NCI-H345 treated with DMSO at 0.1 percent for 48 hours (cell line): ENCODE results near the gene VCL.
"Not testable (repeated sequence)": the region's sequence is repeated elsewhere in the genome, so short reads cannot be mapped to it uniquely, and the experiment has no call there.

Experiments used
- DNase-seq: peaks from one replicate; lab custom pipeline; 2025; ENCODE audit not compliant: unreplicated experiment; lab: John Stamatoyannopoulos, UW

Gene VCL

GRCh38 chr10:74000892-74001669 is 3.2 kb downstream of the VCL start:
- DNase-seq = no peak

- no peak for DNase-seq
Measured at GRCh38 chr10:74006269-74006668, 8.4 kb downstream of the VCL start.

GRCh38 chr10:74008212-74008731 is 10.4 kb downstream of the VCL start:
- DNase-seq = no peak

DNA sequence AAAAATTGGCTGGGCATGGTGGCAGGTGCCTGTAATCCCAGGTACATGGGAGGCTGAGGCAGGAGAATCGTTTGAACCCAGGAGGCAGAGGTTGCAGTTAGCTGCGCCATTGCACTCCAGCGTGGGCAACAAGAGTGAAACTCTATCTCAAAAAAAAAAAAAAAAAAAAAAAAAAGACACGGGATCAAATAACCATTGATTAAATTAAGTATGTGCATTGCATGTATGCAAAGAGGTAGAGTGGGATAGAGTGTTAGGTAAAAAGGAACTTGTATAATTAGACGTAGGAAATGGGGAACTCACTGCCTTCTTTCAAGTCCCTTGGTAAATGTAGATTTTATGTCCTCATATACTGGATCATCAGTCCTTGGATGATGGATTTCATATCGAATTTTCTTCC is 13.1 kb downstream of the VCL start:
- DNase-seq = no peak

GRCh38 chr10:74011770-74012169 is 13.9 kb downstream of the VCL start:
- no peak for DNase-seq

DNA sequence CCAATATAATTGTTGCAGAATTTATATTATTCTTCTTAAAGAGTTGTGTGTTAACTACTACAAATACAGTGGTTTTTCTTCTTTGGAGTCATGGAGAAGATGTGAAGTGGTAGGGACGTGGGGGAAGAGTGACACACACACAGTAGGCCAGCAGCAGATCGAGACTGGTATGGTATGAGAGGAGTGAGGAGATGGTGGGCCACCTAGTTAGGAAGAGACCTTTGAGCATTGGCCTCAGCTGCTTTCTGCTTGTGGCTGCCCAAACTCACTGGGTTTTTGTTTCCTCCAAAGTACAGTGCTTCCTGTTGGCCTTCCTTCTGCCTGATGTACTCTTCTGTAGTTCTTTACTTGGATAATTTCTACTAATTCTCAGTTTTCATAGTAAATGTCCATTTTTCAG is 14.6 kb downstream of the VCL start:
- DNase-seq = no peak

- no peak for DNase-seq
Measured at GRCh38 chr10:74013004-74013403, 15.1 kb downstream of the VCL start.

- DNase-seq = not testable (repeated sequence)
Measured at GRCh38 chr10:74014574-74014973, 16.7 kb downstream of the VCL start.

- DNase-seq = no peak
Measured at GRCh38 chr10:74018241-74018640, 20.3 kb downstream of the VCL start.

DNA sequence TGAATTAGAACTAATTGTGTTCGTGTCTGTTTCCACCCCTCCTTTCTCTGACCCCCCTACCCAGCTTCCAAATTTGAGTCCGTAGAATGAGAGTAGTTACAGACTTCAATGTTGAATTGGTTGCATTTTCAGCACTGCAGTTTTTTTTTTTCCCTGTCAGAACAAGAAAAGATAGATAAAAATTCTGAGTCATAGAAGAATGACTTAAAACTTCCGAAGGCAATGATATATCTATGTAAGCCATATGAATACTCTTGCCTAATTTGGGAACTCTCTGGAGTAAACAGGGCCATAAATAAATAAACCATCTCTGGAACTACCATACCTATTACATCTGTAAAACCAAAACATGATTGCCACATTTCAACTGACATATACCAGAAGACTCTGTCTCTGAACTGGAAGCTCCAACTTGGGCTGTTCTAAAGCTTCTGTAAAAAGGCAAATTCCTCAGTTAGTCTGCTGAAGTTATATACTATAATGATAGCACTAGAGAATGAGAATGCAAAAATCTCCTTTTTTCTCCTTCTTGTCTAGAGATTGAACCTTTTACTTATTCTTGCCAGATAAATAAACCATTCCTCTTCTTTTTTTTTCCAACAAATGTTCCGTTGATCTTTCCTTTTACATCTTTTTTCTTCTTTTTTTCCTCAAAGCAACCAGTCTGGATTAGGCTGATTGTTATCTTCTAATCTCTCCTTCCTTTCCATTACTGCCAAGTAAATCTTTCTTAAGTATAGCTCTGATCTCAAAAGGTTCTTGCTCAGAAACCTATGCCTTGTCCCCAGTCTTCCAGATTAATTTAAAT is 23.5 kb downstream of the VCL start:
- no peak for DNase-seq

- no peak for DNase-seq
Measured at GRCh38 chr10:74022926-74023629, 25.2 kb downstream of the VCL start.

- DNase-seq = no peak
Measured at GRCh38 chr10:74024600-74024999, 26.7 kb downstream of the VCL start.

- no peak for DNase-seq
Measured at GRCh38 chr10:74025380-74025978, 27.6 kb downstream of the VCL start.

DNA sequence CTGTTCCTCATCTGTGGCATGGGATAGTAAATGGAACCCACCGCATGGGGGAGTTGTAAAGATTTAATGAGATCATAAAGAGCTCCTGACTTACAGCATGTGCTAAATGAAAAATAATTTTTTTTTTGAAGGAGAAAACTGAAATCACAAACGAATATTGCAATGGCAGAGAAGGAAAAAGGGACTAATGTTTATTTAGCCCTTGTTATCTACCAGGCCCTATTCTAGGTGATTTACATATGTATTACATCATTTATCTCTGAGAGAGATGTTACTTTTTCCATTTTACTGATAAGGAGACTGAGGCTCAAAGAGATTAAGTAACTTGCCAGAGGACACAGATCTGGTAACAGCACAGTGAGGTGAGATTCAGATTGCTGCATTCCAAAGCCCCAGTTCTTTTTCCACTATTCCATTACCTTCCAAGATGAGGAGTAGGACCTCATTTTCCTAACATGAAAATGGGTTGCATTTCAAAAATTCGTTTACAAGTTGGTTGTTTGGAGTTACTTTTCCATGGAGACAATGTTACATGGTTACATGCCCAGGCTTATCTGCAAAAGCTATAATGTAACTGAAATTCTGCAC is 28.6 kb downstream of the VCL start:
- DNase-seq = no peak

GRCh38 chr10:74027702-74028101 is 29.8 kb downstream of the VCL start:
- no peak for DNase-seq

GRCh38 chr10:74029943-74030342 is 32.0 kb downstream of the VCL start:
- DNase-seq = no peak

DNA sequence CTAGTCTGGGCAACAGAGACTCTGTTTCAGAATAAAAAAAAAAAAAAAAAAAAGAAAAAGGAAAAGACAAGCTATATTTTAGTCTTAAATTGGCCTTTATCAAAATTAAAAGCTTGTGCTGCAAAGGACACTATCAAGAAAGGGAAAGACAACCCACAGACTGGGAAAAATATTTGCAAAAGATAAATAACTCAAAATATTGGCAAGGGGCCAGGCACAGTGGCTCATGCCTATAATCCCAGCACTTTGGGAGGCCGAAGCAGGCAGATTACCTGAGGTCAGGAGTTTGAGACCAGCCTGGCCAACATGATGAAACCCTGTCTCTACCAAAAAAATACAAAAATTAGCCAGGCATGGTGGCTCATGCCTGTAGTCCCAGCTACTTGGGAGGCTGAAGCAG is 34.3 kb downstream of the VCL start:
- DNase-seq = not testable (repeated sequence)

- DNase-seq = no peak
Measured at GRCh38 chr10:74032900-74033655, 35.2 kb downstream of the VCL start.

GRCh38 chr10:74033702-74034101 is 35.8 kb downstream of the VCL start:
- DNase-seq = no peak

GRCh38 chr10:74034301-74034700 is 36.4 kb downstream of the VCL start:
- no peak for DNase-seq
